ENCODE results near the gene CCDC51. TPM values are rescaled to one million over a fixed set of nuclear protein-coding genes. Genes with fewer than 3 reads are reported as not detected.
"Not testable (repeated sequence)": the region's sequence is repeated elsewhere in the genome, so short reads cannot be mapped to it uniquely, and the experiment has no call there.

CCDC51 gene
- total RNA-seq, 1 experiment from 2014 or later: 28.8 TPM

GRCh38 chr3:48406443-48407431 lies 33.2 kb downstream of the CCDC51 start:
- DNase-seq (ENCODE audit: low read depth): no peak

GRCh38 chr3:48405971-48406370 lies 33.9 kb downstream of the CCDC51 start:
- DNase-seq (ENCODE audit: low read depth): no peak

- DNase-seq (ENCODE audit: low read depth): no peak
These were observed 34.5 kb downstream of the CCDC51 start for GRCh38 chr3:48405343-48405881.

- DNase-seq (ENCODE audit: low read depth): no peak
These were observed 35.2 kb downstream of the CCDC51 start for GRCh38 chr3:48404440-48405342.

- DNase-seq (ENCODE audit: low read depth): no peak
These were observed 36.1 kb downstream of the CCDC51 start for GRCh38 chr3:48403533-48404439.

- no peak for DNase-seq (ENCODE audit: low read depth)
These were observed 37.0 kb downstream of the CCDC51 start for GRCh38 chr3:48402907-48403306.

- peak; percentile 90 for DNase-seq (ENCODE audit: low read depth)
These were observed 37.6 kb downstream of the CCDC51 start for GRCh38 chr3:48402281-48402732.

- not testable (repeated sequence) for DNase-seq (ENCODE audit: low read depth)
These were observed 38.5 kb downstream of the CCDC51 start for GRCh38 chr3:48401434-48401901.

GRCh38 chr3:48400824-48401433 lies 39.0 kb downstream of the CCDC51 start:
- DNase-seq (ENCODE audit: low read depth): peak; percentile 57

GRCh38 chr3:48399387-48400172 lies 40.3 kb downstream of the CCDC51 start:
- no peak for DNase-seq (ENCODE audit: low read depth)

- DNase-seq (ENCODE audit: low read depth): no peak
These were observed 41.1 kb downstream of the CCDC51 start for GRCh38 chr3:48398701-48399386.

GRCh38 chr3:48397767-48398681 lies 41.9 kb downstream of the CCDC51 start:
- DNase-seq (ENCODE audit: low read depth): no peak

- DNase-seq (ENCODE audit: low read depth): no peak
These were observed 44.2 kb downstream of the CCDC51 start for GRCh38 chr3:48395714-48396113.

- no peak for DNase-seq (ENCODE audit: low read depth)
These were observed 45.5 kb downstream of the CCDC51 start for GRCh38 chr3:48394391-48394790.

- no peak for DNase-seq (ENCODE audit: low read depth)
These were observed 51.0 kb downstream of the CCDC51 start for GRCh38 chr3:48388966-48389365.

GRCh38 chr3:48387634-48388033 lies 52.3 kb downstream of the CCDC51 start:
- DNase-seq (ENCODE audit: low read depth): no peak
